Lower leg skin (tissue), 3 donors: ENCODE results near the gene BIK.

Experiments
- CTCF ChIP-seq, 3 donors: fragments of 450-650 bp; IDR thresholded peaks; one replicate each; pipeline ENCODE4 v1.5.1; 2016; ENCODE audit warnings: antibody characterized with exemption in 3 of 3, mild to moderate bottlenecking in 3 of 3, moderate library complexity in 2 of 3
- POLR2A ChIP-seq, 2 donors: fragments of 450-650 bp; IDR thresholded peaks; one replicate each; pipeline ENCODE4 v1.6.1; 2016 to 2017; ENCODE audit warnings: antibody characterized with exemption in 2 of 2, mild to moderate bottlenecking in 1 of 2, moderate library complexity in 1 of 2

GRCh38 chr22:43164636-43165035 lies 54.1 kb downstream of the BIK start:
- TF ChIP-seq CTCF (IDR thresholded peaks at IDR 0.05) (no peak), POLR2A (IDR thresholded peaks at IDR 0.05) (no peak)
